Measurements from ENCODE around the gene C10orf143.

DNA sequence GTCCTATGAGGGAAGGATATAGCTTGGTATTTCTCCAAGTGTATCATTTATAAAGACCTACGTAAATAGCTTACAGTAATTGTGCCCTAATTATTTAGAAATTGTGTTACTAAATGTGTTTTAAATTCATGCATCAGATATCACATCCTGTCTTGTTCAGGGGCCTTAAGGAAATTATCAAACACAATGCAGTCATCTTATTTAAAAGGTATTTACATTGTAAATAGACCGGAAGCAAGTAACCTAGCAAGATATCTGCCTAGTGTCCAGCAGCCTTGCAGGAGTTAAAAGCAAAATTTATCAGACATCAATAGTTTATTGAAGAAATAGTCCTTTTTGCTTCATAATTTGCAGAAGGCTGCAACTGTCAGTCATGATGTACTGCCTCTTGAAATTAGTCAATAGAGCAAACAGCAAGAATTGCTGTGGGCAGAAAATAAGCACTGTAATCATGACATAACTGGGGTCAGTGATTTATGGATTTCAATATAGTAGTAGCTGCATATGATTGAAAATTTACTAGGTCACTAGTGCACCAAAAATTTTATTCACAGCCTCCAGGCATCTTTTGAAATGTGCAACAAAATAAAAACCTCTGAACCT, 48.7 kb upstream of the C10orf143 start:
- TF ChIP-seq CTCF (IDR thresholded peaks at IDR 0.05) (no peak), POLR2A (IDR thresholded peaks at IDR 0.05) (no peak)

Data from esophagus squamous epithelium (tissue), 4 donors.